IPS-18a (cell line): Measurements from ENCODE around the gene TRHDE.
"Not testable (repeated sequence)": the region's sequence is repeated elsewhere in the genome, so short reads cannot be mapped to it uniquely, and the experiment has no call there.

Experiments
- H3K27ac ChIP-seq: one replicate; pipeline ENCODE4 v1.5.1; 2013; ENCODE audit warnings: low read length
- H3K27me3 ChIP-seq: one replicate; pipeline ENCODE4 v1.6.1; 2013; ENCODE audit warnings: mild to moderate bottlenecking, low read length; ENCODE audit not compliant: control insufficient read depth, insufficient read depth
- H3K36me3 ChIP-seq: one replicate; pipeline ENCODE4 v1.6.1; 2013; ENCODE audit warnings: low read depth, low read length; ENCODE audit not compliant: control insufficient read depth
- H3K4me1 ChIP-seq: one replicate; pipeline ENCODE4 v1.6.1; 2013; ENCODE audit warnings: low read depth, low read length; ENCODE audit not compliant: control insufficient read depth
- H3K4me3 ChIP-seq: one replicate; pipeline ENCODE4 v1.5.1; 2013; ENCODE audit warnings: low read length
- H3K9ac ChIP-seq: one replicate; pipeline ENCODE4 v1.6.1; 2013; ENCODE audit warnings: mild to moderate bottlenecking, low read length, moderate library complexity
- H3K9me3 ChIP-seq: one replicate; pipeline ENCODE4 v1.6.1; 2013; ENCODE audit warnings: low read depth, low read length; ENCODE audit not compliant: control insufficient read depth

Gene TRHDE

DNA sequence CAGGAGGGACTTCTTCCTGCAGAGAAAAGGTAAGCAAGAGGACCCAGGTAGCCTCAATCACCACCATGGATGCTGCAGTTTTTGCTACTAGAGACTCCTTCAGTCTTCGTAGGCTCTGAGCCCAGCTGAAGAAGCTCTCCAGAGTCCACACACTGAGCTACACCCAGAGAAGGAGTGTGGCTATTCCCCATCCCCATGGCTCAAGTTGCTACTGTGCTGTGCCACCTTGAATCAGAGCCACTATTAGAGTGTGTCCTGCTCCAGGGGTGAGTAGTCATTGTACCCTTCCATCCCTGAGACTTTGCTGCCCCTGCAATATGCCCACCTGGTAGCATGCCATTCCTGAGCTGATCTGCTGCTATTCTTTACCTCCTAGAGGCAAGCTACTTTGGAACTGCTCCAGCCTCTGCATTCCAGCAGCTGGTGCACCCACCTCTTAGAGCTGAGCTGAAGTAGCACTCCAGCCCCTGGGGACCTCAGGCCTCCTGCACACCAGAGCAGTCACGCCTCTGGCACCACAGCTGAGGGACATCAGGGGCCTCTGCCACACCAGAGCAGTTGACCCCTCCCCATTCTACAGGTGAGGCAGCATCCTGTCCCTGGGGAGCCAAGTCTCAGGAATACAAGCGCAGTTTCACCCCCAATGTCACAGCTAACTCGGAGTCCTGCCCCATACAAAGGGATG is 213.0 kb downstream of the TRHDE start:
- Histone ChIP-seq H3K27me3 (no peaks in the 10 kb centered on the region), H3K4me3 (no peak overlapping the region), H3K4me1 (no peaks in the 10 kb centered on the region), H3K9me3 (no peaks in the 10 kb centered on the region), H3K36me3 (no peaks in the 10 kb centered on the region), H3K27ac (no peak overlapping the region), H3K9ac (no peak overlapping the region)

GRCh38 chr12:72491426-72491825 is 219.3 kb downstream of the TRHDE start:
- H3K9ac ChIP-seq, result no peak overlapping the region
- no peak overlapping the region for H3K27ac ChIP-seq
- H3K27me3 ChIP-seq, result no peaks in the 10 kb centered on the region
- H3K4me3 ChIP-seq, result no peak overlapping the region
- no peaks in the 10 kb centered on the region for H3K4me1 ChIP-seq
- no peaks in the 10 kb centered on the region for H3K9me3 ChIP-seq
- H3K36me3 ChIP-seq, result no peaks in the 10 kb centered on the region

DNA sequence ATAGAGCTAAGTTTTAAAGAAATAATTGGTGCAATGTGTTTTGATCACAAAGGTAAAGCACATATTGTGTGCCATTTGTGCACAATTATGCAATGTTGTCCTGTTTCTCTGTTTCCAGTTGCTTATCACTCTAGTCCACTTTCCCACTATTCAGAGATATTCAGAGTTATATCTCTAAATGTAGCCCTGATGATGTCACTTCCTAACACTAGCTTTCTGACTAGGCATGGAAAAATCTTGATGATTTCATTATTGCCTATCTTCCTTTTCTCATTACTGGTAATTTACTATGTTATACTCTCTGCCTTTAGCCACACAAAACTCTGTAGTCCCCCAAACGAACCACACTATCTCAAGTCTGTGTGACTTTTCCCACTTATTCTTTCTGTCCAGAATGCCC is 221.2 kb downstream of the TRHDE start:
- Histone ChIP-seq H3K9ac (no peak overlapping the region), H3K9me3 (no peaks in the 10 kb centered on the region), H3K27me3 (no peaks in the 10 kb centered on the region), H3K27ac (no peak overlapping the region), H3K4me1 (no peaks in the 10 kb centered on the region), H3K36me3 (no peaks in the 10 kb centered on the region), H3K4me3 (no peak overlapping the region)

DNA sequence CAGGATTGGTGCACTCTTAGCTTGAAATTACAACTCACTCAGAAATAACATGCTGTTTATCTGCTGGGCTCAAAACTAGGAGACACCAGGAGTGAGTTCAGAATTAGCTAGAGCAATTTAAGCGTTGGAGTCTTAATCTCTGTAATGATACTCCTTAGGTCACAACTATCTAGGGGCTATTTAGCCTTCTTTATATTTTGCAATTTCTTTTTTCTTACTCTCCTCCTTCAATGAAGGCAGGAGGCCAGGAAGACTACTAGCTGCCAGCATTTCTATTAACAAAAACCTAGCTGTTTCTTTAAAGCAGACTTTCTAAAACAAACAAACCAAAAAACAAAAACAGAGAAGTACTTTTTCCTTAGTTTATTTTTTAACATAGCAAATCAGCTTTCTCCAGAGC is 226.2 kb downstream of the TRHDE start:
- Histone ChIP-seq H3K36me3 (no peaks in the 10 kb centered on the region), H3K9ac (no peak overlapping the region), H3K9me3 (no peaks in the 10 kb centered on the region), H3K27ac (no peak overlapping the region), H3K27me3 (no peaks in the 10 kb centered on the region), H3K4me3 (no peak overlapping the region), H3K4me1 (no peaks in the 10 kb centered on the region)

DNA sequence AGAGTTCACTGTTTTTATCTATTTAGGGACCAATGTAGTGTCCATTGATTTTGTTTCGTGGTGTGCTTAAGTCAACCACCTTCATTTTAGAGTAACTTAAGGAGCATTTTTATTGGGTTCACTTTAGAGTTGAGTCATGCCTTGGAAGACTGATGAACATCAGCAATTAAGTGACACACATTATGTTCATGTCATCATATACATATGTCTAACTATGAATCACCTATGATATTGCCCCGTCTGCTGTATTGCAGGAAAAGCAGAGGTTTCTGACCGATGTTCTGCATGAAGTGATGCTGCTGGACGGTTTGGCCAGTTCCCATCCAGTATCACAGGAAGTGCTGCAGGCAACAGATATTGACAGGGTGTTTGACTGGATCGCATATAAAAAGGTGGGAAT is 227.1 kb downstream of the TRHDE start:
- no peaks in the 10 kb centered on the region for H3K9me3 ChIP-seq

DNA sequence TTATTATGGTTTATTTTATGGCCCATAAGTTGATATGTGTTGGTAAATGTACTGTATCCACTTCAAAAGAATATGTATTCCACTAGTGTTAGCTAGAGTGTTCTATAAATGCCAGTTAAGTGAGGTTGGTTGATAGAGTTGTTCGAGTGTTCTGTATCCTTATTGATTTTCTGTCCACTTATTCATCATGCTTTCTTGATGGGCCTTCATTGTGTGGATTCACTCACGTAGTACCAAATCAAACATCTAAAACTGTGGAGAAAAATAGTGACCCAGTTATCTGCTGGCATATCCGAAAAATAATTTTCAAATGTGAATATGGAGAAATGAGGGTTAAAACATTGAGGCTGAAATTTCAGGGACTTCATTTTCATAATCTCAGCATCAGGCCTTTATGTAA is 230.4 kb downstream of the TRHDE start:
- H3K27ac ChIP-seq, result no peak overlapping the region
- H3K9ac ChIP-seq, result no peak overlapping the region
- H3K27me3 ChIP-seq, result no peaks in the 10 kb centered on the region
- no peaks in the 10 kb centered on the region for H3K9me3 ChIP-seq
- H3K36me3 ChIP-seq, result no peaks in the 10 kb centered on the region
- no peaks in the 10 kb centered on the region for H3K4me1 ChIP-seq
- no peak overlapping the region for H3K4me3 ChIP-seq

More for the DNA sequence above, 227.1 kb downstream of the TRHDE start:
- Histone ChIP-seq H3K27ac (no peak overlapping the region), H3K4me1 (no peaks in the 10 kb centered on the region), H3K36me3 (no peaks in the 10 kb centered on the region), H3K27me3 (no peaks in the 10 kb centered on the region), H3K9ac (no peak overlapping the region), H3K4me3 (no peak overlapping the region)

DNA sequence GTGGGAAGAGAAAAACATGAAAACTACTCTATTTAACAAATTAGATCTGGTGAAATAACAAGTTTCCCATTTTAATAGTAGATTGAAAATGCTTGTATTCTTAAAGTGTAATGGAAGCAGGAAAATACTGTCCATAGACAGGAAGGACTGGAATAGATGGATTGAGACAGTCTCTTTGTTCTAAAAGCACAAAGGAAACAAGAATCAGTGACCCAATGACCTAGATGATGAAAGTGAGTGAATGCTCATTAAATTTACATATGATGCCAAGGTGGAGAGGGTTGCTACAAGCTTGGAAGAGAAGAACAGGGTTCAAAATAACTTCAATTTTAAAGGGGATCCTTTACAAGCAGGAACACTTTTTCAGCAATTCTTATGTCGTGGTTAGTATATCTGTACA is 233.1 kb downstream of the TRHDE start:
- Histone ChIP-seq H3K9ac (no peak overlapping the region), H3K27me3 (no peaks in the 10 kb centered on the region), H3K4me1 (no peaks in the 10 kb centered on the region), H3K9me3 (no peaks in the 10 kb centered on the region), H3K36me3 (no peaks in the 10 kb centered on the region), H3K27ac (no peak overlapping the region), H3K4me3 (no peak overlapping the region)

- Histone ChIP-seq H3K4me3 (no peak overlapping the region), H3K9me3 (no peaks in the 10 kb centered on the region), H3K27me3 (no peaks in the 10 kb centered on the region), H3K27ac (no peak overlapping the region), H3K4me1 (no peaks in the 10 kb centered on the region), H3K36me3 (no peaks in the 10 kb centered on the region), H3K9ac (no peak overlapping the region)
These were observed 237.7 kb downstream of the TRHDE start for GRCh38 chr12:72509891-72510290.

GRCh38 chr12:72510772-72511171 is 238.6 kb downstream of the TRHDE start:
- Histone ChIP-seq H3K36me3 (no peaks in the 10 kb centered on the region), H3K27me3 (no peaks in the 10 kb centered on the region), H3K9ac (no peak overlapping the region), H3K27ac (no peak overlapping the region), H3K4me1 (no peaks in the 10 kb centered on the region), H3K9me3 (no peaks in the 10 kb centered on the region), H3K4me3 (no peak overlapping the region)

DNA sequence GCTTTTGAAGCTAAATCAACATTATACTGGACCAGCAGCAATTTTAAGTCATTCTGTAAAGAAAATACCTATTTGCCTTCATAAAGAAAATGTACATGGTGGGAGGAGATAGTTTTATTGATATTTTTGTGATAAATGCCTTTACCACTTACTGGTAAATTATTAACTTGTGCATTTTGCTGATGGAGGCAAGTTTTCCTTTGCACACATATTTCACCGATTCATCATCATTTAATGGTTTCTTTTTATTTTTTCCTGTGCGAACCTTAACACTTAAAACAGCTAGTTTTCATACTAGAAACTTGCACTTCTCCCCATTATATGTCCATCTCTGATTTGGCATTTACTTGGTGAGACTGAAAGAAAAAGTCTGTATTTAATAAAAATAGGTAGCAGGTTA is 239.3 kb downstream of the TRHDE start:
- Histone ChIP-seq H3K36me3 (no peaks in the 10 kb centered on the region), H3K9ac (no peak overlapping the region), H3K27ac (no peak overlapping the region), H3K4me3 (no peak overlapping the region), H3K9me3 (no peaks in the 10 kb centered on the region), H3K4me1 (no peaks in the 10 kb centered on the region), H3K27me3 (no peaks in the 10 kb centered on the region)

GRCh38 chr12:72511906-72512305 is 239.7 kb downstream of the TRHDE start:
- Histone ChIP-seq H3K9ac (no peak overlapping the region), H3K27me3 (no peaks in the 10 kb centered on the region), H3K4me3 (no peak overlapping the region), H3K4me1 (no peaks in the 10 kb centered on the region), H3K9me3 (no peaks in the 10 kb centered on the region), H3K27ac (no peak overlapping the region), H3K36me3 (no peaks in the 10 kb centered on the region)

- H3K36me3 ChIP-seq, H3K9me3 ChIP-seq, H3K4me3 ChIP-seq, H3K27ac ChIP-seq, H3K4me1 ChIP-seq, H3K27me3 ChIP-seq, H3K9ac ChIP-seq: not testable (repeated sequence)
These were observed 248.0 kb downstream of the TRHDE start for GRCh38 chr12:72520044-72520678.
